ENCODE measurements around the gene BAAT. TPM values are rescaled to one million over a fixed set of nuclear protein-coding genes. Genes with fewer than 3 reads are reported as not detected.
"Not testable (repeated sequence)": the region's sequence is repeated elsewhere in the genome, so short reads cannot be mapped to it uniquely, and the experiment has no call there.

BAAT gene
- not detected in 2 replicates for total RNA-seq (2014; rRNA removed; shearing (Covaris generic))

- not testable (repeated sequence) for DNase-seq (ENCODE audit: low spot score)
Measured at GRCh38 chr9:101384873-101385536, at the start of gene BAAT. Gene BAAT (minus strand): TSS chr9:101385006. CDS start chr9:101371404, 13,602 bp downstream.

DNA sequence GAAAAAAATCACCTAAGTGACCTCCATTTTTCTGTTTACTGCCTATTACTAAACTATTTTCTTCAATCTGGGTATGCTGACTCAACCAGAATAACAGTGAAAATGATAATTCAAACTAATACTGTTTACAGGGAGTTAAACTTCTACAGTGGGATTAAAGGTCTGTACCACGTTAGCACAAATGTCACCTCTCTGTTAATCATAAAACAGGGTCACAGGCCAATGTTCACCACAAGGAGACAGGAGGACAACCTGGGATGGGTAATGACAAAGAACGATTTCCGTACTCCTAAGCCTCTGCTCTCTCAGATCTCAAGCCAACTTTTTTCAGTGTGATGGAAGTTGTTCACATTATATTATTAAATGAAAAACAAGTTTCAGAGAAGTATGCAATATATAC, 48.4 kb upstream of the BAAT start:
- DNase-seq (ENCODE audit: low spot score) = no peak

GRCh38 chr9:101432740-101433139, 47.9 kb upstream of the BAAT start:
- DNase-seq (ENCODE audit: low spot score) = no peak

GRCh38 chr9:101432171-101432570, 47.4 kb upstream of the BAAT start:
- DNase-seq (ENCODE audit: low spot score) = no peak

DNA sequence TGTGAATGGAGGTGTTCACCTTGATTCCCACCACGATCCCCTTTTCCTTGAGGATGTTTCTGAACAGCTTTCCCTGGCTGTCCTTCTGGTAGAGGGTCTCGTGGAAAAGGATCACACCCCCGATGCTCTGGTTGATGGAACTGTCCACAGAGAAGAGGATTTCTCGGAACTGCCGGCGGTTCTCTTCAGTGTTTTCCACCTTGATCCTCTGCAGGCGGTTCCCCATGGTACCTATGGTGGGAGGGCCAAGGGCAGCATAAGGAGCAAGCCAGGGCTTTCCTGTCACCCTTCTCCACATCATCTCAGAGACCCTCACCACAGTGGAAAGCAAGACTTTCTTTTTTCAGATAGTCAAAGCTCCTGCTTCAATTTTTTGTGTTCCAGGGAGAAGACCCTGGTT, 44.9 kb upstream of the BAAT start:
- DNase-seq (ENCODE audit: low spot score) = no peak

GRCh38 chr9:101428909-101429308, 44.1 kb upstream of the BAAT start:
- no peak for DNase-seq (ENCODE audit: low spot score)

DNA sequence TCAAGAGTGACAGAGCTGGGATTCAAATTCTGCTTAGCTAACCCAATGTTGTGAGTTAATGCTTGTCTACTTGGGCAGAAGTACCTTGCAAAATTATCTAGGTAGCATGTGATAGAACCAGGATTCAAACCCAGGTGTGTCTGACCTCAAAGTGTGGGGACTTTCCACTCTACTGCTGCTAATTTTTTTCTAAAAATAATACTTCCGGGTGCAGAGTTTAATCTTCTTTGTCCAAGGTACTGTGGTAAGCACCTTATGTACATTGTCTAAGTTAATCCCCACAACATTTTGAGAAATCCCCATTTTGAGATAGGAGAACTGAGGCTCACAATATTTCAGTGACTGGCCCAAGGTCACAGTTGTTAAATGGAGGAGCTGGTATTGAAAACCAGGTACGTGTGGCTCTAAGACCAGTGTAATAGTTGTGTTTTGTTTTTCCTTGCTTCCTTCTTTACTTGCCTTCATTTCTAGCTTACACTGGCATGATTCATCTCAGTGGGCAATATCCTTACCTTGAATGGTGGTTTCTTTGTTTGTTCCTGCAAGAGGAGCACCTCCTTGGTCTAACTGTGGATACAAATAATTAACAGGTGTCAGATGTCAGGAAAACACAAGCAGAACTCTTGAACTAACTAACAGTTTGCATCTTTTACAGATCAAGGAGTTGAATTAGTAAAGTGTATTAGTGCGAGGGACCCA, 43.3 kb upstream of the BAAT start:
- DNase-seq (ENCODE audit: low spot score) = no peak

DNA sequence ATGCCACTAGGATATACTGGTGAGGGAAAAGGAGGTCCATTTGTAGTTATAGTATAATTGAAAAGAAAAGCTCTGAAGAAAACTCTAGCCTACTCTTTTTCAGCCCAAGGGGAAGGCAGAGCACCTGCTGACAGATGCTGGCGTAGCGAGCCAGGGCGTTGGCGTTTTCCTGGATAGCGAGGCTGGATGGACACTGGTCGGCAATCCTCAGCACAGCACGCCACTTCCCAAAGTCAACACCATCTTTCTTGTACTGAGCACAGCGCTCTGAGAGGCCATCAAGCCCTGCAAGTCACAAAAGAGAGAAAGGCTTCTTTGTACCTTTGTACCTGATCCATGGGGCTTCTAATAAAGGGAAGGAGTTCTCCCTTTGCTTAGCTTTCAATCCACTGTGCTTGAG, 42.6 kb upstream of the BAAT start:
- no peak for DNase-seq (ENCODE audit: low spot score)

- DNase-seq (ENCODE audit: low spot score) = no peak
Measured at GRCh38 chr9:101421653-101422065, 36.9 kb upstream of the BAAT start.

GRCh38 chr9:101419863-101420262, 35.1 kb upstream of the BAAT start:
- DNase-seq (ENCODE audit: low spot score) = no peak

DNA sequence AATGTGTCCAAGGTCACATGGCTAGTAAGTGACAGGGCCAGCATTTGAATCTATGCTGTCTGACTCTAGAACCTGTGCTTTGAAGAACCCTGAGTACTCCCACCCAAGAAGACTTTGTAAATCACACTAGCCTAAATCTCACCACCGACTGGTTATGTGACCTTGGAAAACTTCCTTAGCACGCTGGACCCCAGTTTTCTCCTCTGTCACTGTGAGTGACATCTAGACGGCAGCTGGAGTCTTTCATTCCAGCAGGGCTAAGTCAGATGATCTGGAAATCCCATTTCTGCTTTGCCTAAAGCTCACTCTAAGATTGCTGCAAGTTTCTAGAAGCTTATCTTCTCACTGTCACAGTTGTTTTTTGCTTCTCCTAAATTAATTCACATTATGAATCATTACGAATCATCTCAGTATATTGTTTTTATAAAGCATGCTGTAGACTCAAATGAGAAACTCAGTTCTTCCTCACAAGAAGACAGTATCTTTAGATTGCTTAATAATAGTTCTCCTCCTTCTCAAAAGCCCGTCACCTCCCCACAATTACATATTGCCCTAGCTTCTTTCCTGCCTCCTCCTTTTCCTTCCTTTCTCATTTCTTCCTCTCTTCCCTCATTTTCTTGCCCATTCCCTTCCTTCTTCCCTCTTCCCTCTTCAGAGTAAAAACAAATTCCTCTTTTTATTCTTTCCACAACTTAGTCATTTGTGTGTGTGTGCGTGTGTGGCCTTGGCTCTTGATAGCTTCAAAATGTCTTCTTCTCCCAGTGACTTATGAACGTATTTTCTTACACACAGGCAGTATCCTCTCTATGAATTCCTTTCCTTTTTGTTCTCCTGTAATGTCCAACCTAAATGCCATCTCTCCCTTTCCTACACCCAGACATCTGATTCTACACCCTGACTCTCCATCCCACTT, 34.0 kb upstream of the BAAT start:
- no peak for DNase-seq (ENCODE audit: low spot score)

DNA sequence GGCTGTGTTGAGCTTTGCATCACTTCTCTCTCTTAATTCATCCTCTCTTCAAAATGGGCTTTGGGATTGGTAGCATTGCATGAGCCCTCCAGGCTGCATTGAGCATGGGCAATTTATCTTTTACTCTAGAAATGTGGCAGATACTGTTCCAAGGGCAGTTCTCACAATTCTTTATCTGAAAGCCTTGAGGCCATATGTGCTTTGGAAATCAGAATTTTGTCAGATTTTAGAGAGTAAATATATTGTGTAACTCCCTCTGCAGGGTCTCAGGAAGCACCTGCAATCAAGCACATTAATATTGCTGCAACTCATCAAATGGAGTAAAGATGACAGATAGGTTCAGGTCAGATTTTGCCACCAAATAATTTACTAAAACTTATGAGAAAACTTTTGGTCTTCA, 33.2 kb upstream of the BAAT start:
- DNase-seq (ENCODE audit: low spot score) = no peak

GRCh38 chr9:101417389-101417788, 32.6 kb upstream of the BAAT start:
- no peak for DNase-seq (ENCODE audit: low spot score)

DNA sequence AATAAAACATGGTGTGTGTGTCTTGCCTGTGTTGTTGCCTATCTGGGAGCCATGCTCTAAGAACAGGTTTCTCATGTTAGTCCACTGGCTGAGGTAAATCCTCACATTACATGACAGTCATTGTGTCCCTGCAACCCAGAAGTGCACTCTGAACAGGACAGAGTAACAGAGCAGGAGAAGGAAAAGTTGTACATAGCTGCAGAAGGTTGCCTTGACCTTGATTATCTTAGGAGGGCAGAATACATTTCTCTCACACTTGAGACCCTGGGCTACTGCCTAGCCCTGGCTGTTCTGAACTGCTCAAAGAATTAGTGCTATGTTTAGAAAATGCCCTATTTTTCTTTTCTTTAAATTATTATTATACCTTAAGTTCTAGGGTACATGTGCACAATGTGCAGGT, 30.8 kb upstream of the BAAT start:
- DNase-seq (ENCODE audit: low spot score) = no peak

DNA sequence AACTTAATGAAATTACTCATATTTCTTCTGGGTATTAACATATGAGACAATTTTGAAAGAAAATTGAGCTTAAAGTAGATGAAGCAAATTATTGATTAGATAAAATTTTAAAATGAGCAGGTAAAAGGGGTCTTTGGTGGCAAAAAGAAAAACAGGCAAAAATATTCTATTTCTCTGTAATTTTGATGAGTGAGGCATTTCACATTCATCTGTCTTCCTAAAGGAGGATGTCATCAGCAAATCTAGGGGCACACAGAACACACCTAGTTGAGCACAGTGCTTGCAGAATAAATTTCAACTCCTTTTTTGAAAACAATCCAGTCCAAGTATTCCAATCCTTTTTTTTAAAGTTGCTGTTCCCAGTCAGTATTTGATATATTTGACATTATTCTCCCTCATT, 30.0 kb upstream of the BAAT start:
- no peak for DNase-seq (ENCODE audit: low spot score)

GRCh38 chr9:101409079-101409477, 24.3 kb upstream of the BAAT start:
- no peak for DNase-seq (ENCODE audit: low spot score)

- no peak for DNase-seq (ENCODE audit: low spot score)
Measured at GRCh38 chr9:101408374-101409078, 23.7 kb upstream of the BAAT start.

- DNase-seq (ENCODE audit: low spot score) = no peak
Measured at GRCh38 chr9:101403516-101404285, 18.9 kb upstream of the BAAT start.

- DNase-seq (ENCODE audit: low spot score) = no peak
Measured at GRCh38 chr9:101400120-101400519, 15.3 kb upstream of the BAAT start.

DNA sequence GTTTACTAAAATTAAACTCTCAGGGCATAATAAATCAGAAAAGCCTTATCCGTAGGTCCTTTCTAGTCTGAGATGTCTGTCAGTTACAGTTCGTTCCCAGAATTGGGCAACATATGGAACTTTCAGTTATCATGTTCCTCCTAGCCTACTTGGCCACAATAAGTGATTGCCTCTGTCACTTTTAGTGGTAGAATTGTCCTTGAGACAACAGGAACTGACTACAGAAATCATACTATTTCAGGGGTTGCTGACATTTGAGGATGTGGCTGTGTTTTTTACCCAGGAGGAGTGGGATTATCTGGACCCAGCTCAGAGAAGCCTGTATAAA, 14.8 kb upstream of the BAAT start:
- no peak for DNase-seq (ENCODE audit: low spot score)

- DNase-seq (ENCODE audit: low spot score) = no peak
Measured at GRCh38 chr9:101398930-101399642, 14.3 kb upstream of the BAAT start.
